ES-I3 (cell line): Measurements from ENCODE around the gene DQX1.

Source experiments
- H3K36me3 ChIP-seq: 2 replicates; pipeline ENCODE4 v1.6.1; 2013; ENCODE audit warnings: mild to moderate bottlenecking, low read length, control low read depth, moderate library complexity; ENCODE audit not compliant: insufficient read depth
- H3K4me1 ChIP-seq: 2 replicates; pipeline ENCODE4 v1.6.1; 2013; ENCODE audit warnings: mild to moderate bottlenecking, control low read depth, low read length; ENCODE audit not compliant: insufficient read depth
- H3K9ac ChIP-seq: 2 replicates; pipeline ENCODE4 v1.6.1; 2013; ENCODE audit warnings: low read depth, mild to moderate bottlenecking, low read length, moderate library complexity
- H3K9me3 ChIP-seq: 2 replicates; pipeline ENCODE4 v1.6.1; 2013; ENCODE audit warnings: mild to moderate bottlenecking, low read length, moderate library complexity; ENCODE audit not compliant: control insufficient read depth, insufficient read depth

Gene DQX1

GRCh38 chr2:74502720-74503505, 23.1 kb downstream of the DQX1 start:
- Histone ChIP-seq H3K9me3 (no peaks in the 10 kb centered on the region), H3K36me3 (0 out of 2 replicates have a peak, but pooled peaks cover 5% of the 10 kb centered on the region), H3K9ac (peak overlapping the region; percentile 73), H3K4me1 (peaks cover 4% of the 10 kb centered on the region; the same call in 1 of the 2 replicates)

- Histone ChIP-seq H3K9me3 (no peaks in the 10 kb centered on the region), H3K9ac (peak overlapping the region; percentile 73)
These were observed 23.8 kb downstream of the DQX1 start for GRCh38 chr2:74502147-74502719.

DNA sequence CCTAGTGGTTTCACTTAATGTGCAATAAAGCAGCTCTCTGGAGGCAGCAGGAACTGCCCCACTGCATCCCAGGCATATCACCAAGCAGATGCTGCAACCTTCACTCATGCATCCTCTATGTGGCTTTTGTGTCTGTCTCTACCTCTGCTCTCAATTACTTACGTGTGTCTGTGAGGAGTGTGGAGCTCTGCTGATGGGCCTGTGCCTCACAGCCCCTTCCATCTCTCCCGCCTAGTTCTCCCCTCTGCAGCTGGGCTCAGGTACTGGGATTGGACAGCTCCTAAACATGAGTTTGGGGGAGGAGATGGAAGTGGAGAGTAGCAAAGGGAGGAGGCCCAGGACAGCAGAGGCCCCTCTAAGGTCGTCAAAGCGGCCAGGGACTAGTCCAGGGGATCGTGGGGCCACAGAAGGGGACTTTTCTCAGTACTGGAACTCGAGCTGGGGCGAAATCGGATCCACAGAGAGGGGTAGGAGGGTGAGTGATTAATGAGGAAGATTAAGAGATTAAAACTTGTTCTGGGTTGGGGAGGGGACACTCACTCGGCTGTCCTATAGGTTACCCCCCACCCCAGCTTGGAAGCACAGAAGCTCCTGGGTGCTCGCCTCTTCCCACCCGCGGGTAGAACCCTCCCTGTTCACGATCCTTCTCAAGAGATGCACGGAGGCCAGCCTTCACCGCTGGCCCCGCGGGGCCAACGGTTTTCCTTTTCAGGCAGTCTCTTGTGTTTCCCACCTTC, 24.5 kb downstream of the DQX1 start:
- peak overlapping the region; percentile 73; the same call in 1 of the 2 replicates for H3K9ac ChIP-seq
- H3K36me3 ChIP-seq, result 0 out of 2 replicates have a peak, but pooled peaks cover 5% of the 10 kb centered on the region
- H3K4me1 ChIP-seq, result peaks cover 4% of the 10 kb centered on the region; the same call in 1 of the 2 replicates
- H3K9me3 ChIP-seq, result no peaks in the 10 kb centered on the region

More at GRCh38 chr2:74502147-74502719, 23.8 kb downstream of the DQX1 start:
- 0 out of 2 replicates have a peak, but pooled peaks cover 5% of the 10 kb centered on the region for H3K36me3 ChIP-seq
- H3K4me1 ChIP-seq, result peaks cover 4% of the 10 kb centered on the region; the same call in 1 of the 2 replicates

DNA sequence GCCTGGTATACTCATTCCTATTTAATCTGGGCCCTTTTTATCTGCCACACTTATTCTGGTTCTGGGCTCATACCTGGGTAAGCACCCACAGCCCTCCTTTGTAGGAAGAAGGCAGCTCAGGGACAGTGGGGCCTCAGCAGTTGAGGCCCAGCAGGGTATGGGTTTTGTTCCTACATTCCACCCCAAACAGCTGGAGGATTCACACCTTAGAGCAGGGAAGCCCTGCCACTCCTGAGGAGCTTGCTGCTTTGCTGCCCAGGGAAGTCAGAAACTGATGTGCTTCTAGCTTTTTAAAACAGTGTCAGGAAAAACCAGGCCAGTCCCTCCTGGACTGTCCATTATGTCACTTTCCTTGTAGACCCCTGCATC, 25.5 kb downstream of the DQX1 start:
- Histone ChIP-seq H3K9ac (no peak overlapping the region), H3K9me3 (no peaks in the 10 kb centered on the region), H3K4me1 (peaks cover 4% of the 10 kb centered on the region; the same call in 1 of the 2 replicates), H3K36me3 (0 out of 2 replicates have a peak, but pooled peaks cover 2% of the 10 kb centered on the region)

- Histone ChIP-seq H3K9me3 (no peaks in the 10 kb centered on the region), H3K4me1 (peaks cover 4% of the 10 kb centered on the region; the same call in 1 of the 2 replicates), H3K9ac (peak overlapping the region; percentile 53; the same call in 1 of the 2 replicates), H3K36me3 (no peaks in the 10 kb centered on the region)
These were observed 26.0 kb downstream of the DQX1 start for GRCh38 chr2:74499940-74500577.

DNA sequence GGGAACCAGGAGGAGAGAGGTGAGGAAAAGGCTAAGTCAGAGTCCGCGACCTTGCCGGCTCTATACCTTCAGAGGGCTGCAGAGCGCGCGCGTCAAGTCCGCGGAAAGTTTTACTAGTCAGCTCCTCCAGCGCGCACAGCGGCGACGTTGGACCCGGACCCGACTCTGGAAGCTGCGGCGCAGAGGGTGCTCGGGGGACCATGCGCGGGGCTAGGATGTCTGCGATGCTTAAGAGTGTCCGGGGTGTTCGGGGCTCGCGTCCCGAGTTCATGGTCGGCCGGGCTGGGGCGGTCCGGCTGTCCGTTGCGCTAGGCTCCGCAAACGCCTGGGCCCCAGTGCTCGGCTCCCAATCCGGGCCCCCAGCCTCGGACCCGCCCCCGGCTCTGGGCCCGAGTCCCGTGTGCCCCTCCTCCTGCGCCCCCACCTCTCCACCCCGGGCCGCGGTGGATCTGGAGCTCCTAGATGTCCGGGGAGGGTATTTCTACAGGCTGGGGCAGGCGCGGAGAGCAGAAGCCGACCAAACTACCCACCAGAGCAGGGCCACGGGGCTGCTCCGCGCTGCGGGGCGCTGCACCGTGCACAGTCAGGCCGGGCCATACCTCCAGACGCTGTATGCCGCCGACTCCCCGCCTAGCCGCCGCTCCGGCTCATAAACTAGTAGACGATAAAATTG, 26.6 kb downstream of the DQX1 start, which contains the start of gene LBX2:
LBX2 (minus strand) TSS at position 337 of the 673 bp plus-strand sequence; CDS start at position 271, 66 bp downstream.
- Histone ChIP-seq H3K9ac (peak within 1 kb of the TSS; percentile 53), H3K36me3 (no peaks in the 10 kb centered on the region), H3K9me3 (no peaks in the 10 kb centered on the region), H3K4me1 (peaks cover 4% of the 10 kb centered on the region; the same call in 1 of the 2 replicates)

DNA sequence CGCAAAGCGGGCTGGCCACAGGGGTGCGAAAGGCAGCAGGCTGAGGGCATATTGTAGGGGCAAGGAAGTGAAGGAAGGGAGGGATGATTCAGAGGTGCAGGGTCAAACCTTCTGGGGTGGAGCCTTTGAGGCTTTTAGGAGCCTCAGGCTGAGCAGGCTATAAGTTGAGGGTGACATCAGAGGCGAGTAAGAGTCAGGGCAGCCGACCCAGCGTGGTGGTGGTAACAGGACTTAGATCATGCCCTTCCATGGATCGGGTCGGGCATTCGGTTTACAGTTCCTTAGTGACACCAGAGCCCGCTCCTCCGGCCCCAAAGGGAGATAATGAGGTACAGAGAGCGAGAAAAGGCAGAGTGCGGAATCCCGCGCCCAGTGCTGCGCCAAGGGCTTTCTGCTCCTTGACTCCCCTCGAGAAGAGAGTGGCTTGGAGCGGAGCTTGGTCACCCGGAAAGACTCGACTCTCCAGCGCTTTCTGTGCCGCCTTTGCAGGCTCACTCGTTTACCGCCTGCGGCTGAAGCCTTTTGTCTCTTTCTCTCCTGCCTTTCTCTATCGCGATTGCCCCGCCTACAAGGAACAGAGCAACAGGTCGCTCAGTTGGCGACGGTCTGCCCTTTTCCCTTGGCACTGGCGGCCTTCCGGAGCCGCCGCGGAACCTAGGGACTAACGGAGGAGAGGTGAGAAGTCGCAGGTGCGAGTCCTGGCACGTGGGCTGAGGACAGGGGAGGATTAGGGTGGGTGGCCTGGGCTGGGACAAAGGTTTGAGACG, 27.3 kb downstream of the DQX1 start:
- Histone ChIP-seq H3K4me1 (peaks cover 4% of the 10 kb centered on the region; the same call in 1 of the 2 replicates), H3K9me3 (no peaks in the 10 kb centered on the region), H3K9ac (peak overlapping the region; percentile 53), H3K36me3 (no peaks in the 10 kb centered on the region)

GRCh38 chr2:74497777-74498499, 28.1 kb downstream of the DQX1 start:
- Histone ChIP-seq H3K9ac (peak overlapping the region; percentile 53), H3K36me3 (no peaks in the 10 kb centered on the region), H3K4me1 (peaks cover 4% of the 10 kb centered on the region; the same call in 1 of the 2 replicates), H3K9me3 (no peaks in the 10 kb centered on the region)

- Histone ChIP-seq H3K36me3 (0 out of 2 replicates have a peak, but pooled peaks cover 2% of the 10 kb centered on the region), H3K9ac (peak overlapping the region; percentile 53; the same call in 1 of the 2 replicates), H3K4me1 (peaks cover 4% of the 10 kb centered on the region; the same call in 1 of the 2 replicates), H3K9me3 (no peaks in the 10 kb centered on the region)
These were observed 28.8 kb downstream of the DQX1 start for GRCh38 chr2:74496997-74497776.

GRCh38 chr2:74495440-74495839, 30.6 kb downstream of the DQX1 start:
- Histone ChIP-seq H3K9me3 (no peaks in the 10 kb centered on the region), H3K9ac (no peak overlapping the region), H3K36me3 (0 out of 2 replicates have a peak, but pooled peaks cover 9% of the 10 kb centered on the region), H3K4me1 (no peaks in the 10 kb centered on the region)

DNA sequence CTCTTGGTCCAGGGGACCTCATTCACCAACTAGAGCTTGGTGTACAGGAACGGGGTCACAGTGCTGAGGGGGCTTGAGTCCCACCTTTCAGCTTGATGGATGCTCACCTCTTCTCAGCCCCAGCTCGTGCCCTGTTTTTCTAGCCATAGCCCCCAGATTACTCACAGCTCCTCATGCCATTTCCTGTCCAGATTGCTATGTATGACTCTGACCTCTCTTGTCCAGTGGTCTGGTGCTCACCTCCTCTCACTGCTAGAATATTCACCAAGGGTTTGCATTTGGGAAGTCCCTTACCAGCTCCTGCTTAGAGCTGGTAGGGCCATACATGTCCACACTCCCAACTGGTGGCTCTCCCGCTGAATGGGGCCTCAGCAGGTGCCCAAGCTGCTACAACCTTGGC, 32.5 kb downstream of the DQX1 start:
- Histone ChIP-seq H3K4me1 (no peaks in the 10 kb centered on the region), H3K9me3 (no peaks in the 10 kb centered on the region), H3K9ac (no peak overlapping the region), H3K36me3 (0 out of 2 replicates have a peak, but pooled peaks cover 9% of the 10 kb centered on the region)
